Liver (tissue), 9 donors: ENCODE results near the gene PARP16. TPM values are rescaled to one million over a fixed set of nuclear protein-coding genes. Genes with fewer than 3 reads are reported as not detected.

Source experiments
- DNase-seq: peaks from one replicate; pipeline ENCODE4 v3.0.0-alpha.2; 2017; ENCODE audit warnings: low spot score
- H3K27ac ChIP-seq, 2 donors: one replicate each; pipeline ENCODE4 v1.7.0; 2013; ENCODE audit warnings: inconsistent platforms in 2 of 2, low read length in 2 of 2, control low read depth in 1 of 2, low read depth in 1 of 2, mild to moderate bottlenecking in 1 of 2
- H3K27me3 ChIP-seq, 4 donors: one replicate each; pipeline versions ENCODE4 v1.6.1 to v1.7.0; 2013; ENCODE audit warnings: low read length in 3 of 4, inconsistent platforms in 1 of 4, mild to moderate bottlenecking in 1 of 4, moderate library complexity in 1 of 4; ENCODE audit not compliant: control insufficient read depth in 4 of 4, insufficient read depth in 4 of 4
- H3K36me3 ChIP-seq, 4 donors: one replicate each; pipeline versions ENCODE4 v1.6.1 to v1.7.0; 2013; ENCODE audit warnings: low read length in 3 of 4, mild to moderate bottlenecking in 3 of 4, low read depth in 1 of 4, moderate library complexity in 1 of 4; ENCODE audit not compliant: control insufficient read depth in 4 of 4, insufficient read depth in 3 of 4
- H3K4me1 ChIP-seq, 4 donors: one replicate each; pipeline versions ENCODE4 v1.6.1 to v1.7.0; 2013; ENCODE audit warnings: low read length in 3 of 4, mild to moderate bottlenecking in 3 of 4, moderate library complexity in 1 of 4; ENCODE audit not compliant: control insufficient read depth in 4 of 4, insufficient read depth in 4 of 4
- H3K4me3 ChIP-seq, 3 donors: one replicate each; pipeline versions ENCODE4 v1.6.1 to v1.7.0; 2013; ENCODE audit warnings: low read length in 3 of 3, control low read depth in 1 of 3, low read depth in 1 of 3, mild to moderate bottlenecking in 1 of 3
- H3K9ac ChIP-seq, 2 donors: one replicate each; pipeline ENCODE4 v1.7.0; 2013; ENCODE audit warnings: low read length in 2 of 2, mild to moderate bottlenecking in 2 of 2, moderate library complexity in 2 of 2, control low read depth in 1 of 2, low read depth in 1 of 2
- H3K9me3 ChIP-seq, 4 donors: one replicate each; pipeline versions ENCODE4 v1.6.1 to v1.7.0; 2013; ENCODE audit warnings: low read length in 3 of 4; ENCODE audit not compliant: control insufficient read depth in 4 of 4
- ATF3 ChIP-seq: IDR thresholded peaks from 2 replicates; pipeline ENCODE4 v1.6.1; 2016; ENCODE audit warnings: antibody characterized with exemption
- CTCF ChIP-seq: fragments of 150-350 bp; IDR thresholded peaks from 2 replicates; pipeline ENCODE4 v1.5.1; 2017; ENCODE audit warnings: improper control_type of control experiment, low read depth, low read length; ENCODE audit not compliant: missing input control
- FOXA1 ChIP-seq: IDR thresholded peaks from 2 replicates; pipeline ENCODE4 v1.6.1; 2016; ENCODE audit warnings: antibody characterized with exemption
- FOXA2 ChIP-seq: IDR thresholded peaks from 2 replicates; pipeline ENCODE4 v1.6.1; 2016; ENCODE audit warnings: antibody characterized with exemption
- GABPA ChIP-seq, 2 donors: IDR thresholded peaks in 1 of 2; conservative IDR thresholded peaks in 1 of 2; 2 replicates each; pipeline ENCODE4 v1.6.1; 2016; ENCODE audit warnings: antibody characterized with exemption in 2 of 2, mild to moderate bottlenecking in 1 of 2, moderate library complexity in 1 of 2
- HNF4G ChIP-seq: IDR thresholded peaks from 2 replicates; pipeline ENCODE4 v1.6.1; 2016; ENCODE audit warnings: antibody characterized with exemption
- JUND ChIP-seq, 2 donors: IDR thresholded peaks; 2 replicates each; pipeline ENCODE4 v1.6.1; 2016; ENCODE audit warnings: antibody characterized with exemption in 2 of 2
- MAX ChIP-seq: IDR thresholded peaks from 2 replicates; pipeline ENCODE4 v1.6.1; 2016; ENCODE audit warnings: antibody characterized with exemption
- NR2F2 ChIP-seq: IDR thresholded peaks from 2 replicates; pipeline ENCODE4 v1.6.1; 2016; ENCODE audit warnings: antibody characterized with exemption
- RAD21 ChIP-seq, 2 donors: IDR thresholded peaks; 2 replicates each; pipeline ENCODE4 v1.6.1; 2016; ENCODE audit warnings: antibody characterized with exemption in 2 of 2, mild to moderate bottlenecking in 2 of 2
- REST ChIP-seq: IDR thresholded peaks from 2 replicates; pipeline ENCODE4 v1.6.1; 2016; ENCODE audit warnings: antibody characterized with exemption, mild to moderate bottlenecking
- RXRA ChIP-seq, 2 donors: IDR thresholded peaks; 2 replicates each; pipeline ENCODE4 v1.6.1; 2017 to 2018; ENCODE audit warnings: antibody characterized with exemption in 2 of 2, mild to moderate bottlenecking in 1 of 2
- SP1 ChIP-seq: IDR thresholded peaks from 2 replicates; pipeline ENCODE4 v1.6.1; 2018; ENCODE audit warnings: antibody characterized with exemption, mild to moderate bottlenecking
- TAF1 ChIP-seq: conservative IDR thresholded peaks from 2 replicates; pipeline ENCODE4 v1.6.1; 2016; ENCODE audit warnings: antibody characterized with exemption, mild to moderate bottlenecking
- YY1 ChIP-seq: IDR thresholded peaks from 2 replicates; pipeline ENCODE4 v1.6.1; 2016; ENCODE audit warnings: antibody characterized with exemption, mild to moderate bottlenecking
- ZBTB33 ChIP-seq: IDR thresholded peaks from 2 replicates; pipeline ENCODE4 v1.6.1; 2016; ENCODE audit warnings: antibody characterized with exemption
- WGBS: extraction: QIAGEN DNeasy Blood & Tissue Kit; methylation state at CpG from one replicate; pipeline ENCODE4 v1.1.7; 2013; 5-methylcytosine and 5-hydroxymethylcytosine counted together
- polyA plus RNA-seq, 2 donors: library from polyadenylated mRNA; stranded (reverse) in 1 of 2; unstranded in 1 of 2; fragments of 200-250 nt in 1 of 2; fragments of >200 nt in 1 of 2; fragmentation: Nextera tagmentation in 1 of 2; extraction: Ambion mirVana in 1 of 2; gene quantifications; one replicate each; pipeline versions ENCODE4 v1.2.1 to v1.2.3, GENCODE V29; 2013 to 2015
- total RNA-seq, 2 donors: library from RNA; depleted of rRNA; stranded (reverse); fragments of >200 nt; gene quantifications; one replicate each; pipeline ENCODE4 v1.2.3, GENCODE V29; 2014
- donor health status: healthy.
- donor health status: healthy.
- donor health status: healthy.
- donor health status: healthy.
- donor health status: healthy.

The PARP16 gene
- total and polyA plus RNA-seq, 4 donors: 4.0 to 6.9 (median 5.7) TPM

- no peak for DNase-seq
These were observed 75.2 kb downstream of the PARP16 start for GRCh38 chr15:65211482-65211982.

More at GRCh38 chr15:65211482-65211982, 75.2 kb downstream of the PARP16 start:
- Histone ChIP-seq H3K4me1 (no peaks in the 10 kb centered on the region), H3K27ac (no peak overlapping the region), H3K9ac (no peak overlapping the region), H3K27me3 (no peaks in the 10 kb centered on the region), H3K9me3 (no peaks in the 10 kb centered on the region), H3K4me3 (no peak overlapping the region), H3K36me3 (no peaks in the 10 kb centered on the region)
- TF ChIP-seq TAF1 (no peak), GABPA (IDR thresholded peaks at IDR 0.05 in 1 of 2, conservative IDR thresholded peaks at IDR 0.05 in 1 of 2) (no peak), CTCF (no peak), FOXA1 (no peak), YY1 (no peak), ATF3 (no peak), REST (no peak), RXRA (IDR thresholded peaks at IDR 0.05) (no peak), SP1 (no peak), FOXA2 (no peak), JUND (IDR thresholded peaks at IDR 0.05) (no peak), HNF4G (no peak), ZBTB33 (no peak), RAD21 (IDR thresholded peaks at IDR 0.05) (no peak), MAX (no peak), NR2F2 (no peak)
- WGBS: 67% methylated on average over 6 of the region's 6 CpGs
